GM21423 (cell line): ENCODE data around the gene XPO5.
"Not testable (repeated sequence)": the region's sequence is repeated elsewhere in the genome, so short reads cannot be mapped to it uniquely, and the experiment has no call there.

ENCODE experiments used
- ATAC-seq: cut with Tn5 transposase; IDR thresholded peaks from one replicate; pipeline ENCODE4 v1.9.1; 2021; ENCODE audit warnings: mild to moderate bottlenecking, moderate library complexity; ENCODE audit not compliant: unreplicated experiment

The XPO5 gene

GRCh38 chr6:43499028-43499815 is 76.6 kb downstream of the XPO5 start:
- no peak for ATAC-seq

GRCh38 chr6:43498291-43498690 is 77.5 kb downstream of the XPO5 start:
- not testable (repeated sequence) for ATAC-seq

- ATAC-seq: no peak
These were observed 78.1 kb downstream of the XPO5 start for GRCh38 chr6:43497689-43498088.

GRCh38 chr6:43497129-43497396 is 78.8 kb downstream of the XPO5 start:
- no peak for ATAC-seq

GRCh38 chr6:43496370-43497128 is 79.3 kb downstream of the XPO5 start:
- ATAC-seq: no peak

- no peak for ATAC-seq
These were observed 80.4 kb downstream of the XPO5 start for GRCh38 chr6:43495409-43495941.

GRCh38 chr6:43494766-43495165 is 81.1 kb downstream of the XPO5 start:
- ATAC-seq: no peak

- ATAC-seq: no peak
These were observed 81.5 kb downstream of the XPO5 start for GRCh38 chr6:43494321-43494720.

- ATAC-seq: no peak
These were observed 82.0 kb downstream of the XPO5 start for GRCh38 chr6:43493833-43494232.

- no peak for ATAC-seq
These were observed 82.6 kb downstream of the XPO5 start for GRCh38 chr6:43493230-43493629.

GRCh38 chr6:43492673-43493072 is 83.2 kb downstream of the XPO5 start:
- ATAC-seq: no peak

- ATAC-seq: no peak
These were observed 83.8 kb downstream of the XPO5 start for GRCh38 chr6:43491750-43492661.

- no peak for ATAC-seq
These were observed 85.3 kb downstream of the XPO5 start for GRCh38 chr6:43490523-43490939.

- ATAC-seq: no peak
These were observed 86.4 kb downstream of the XPO5 start for GRCh38 chr6:43489277-43490072.

- ATAC-seq: no peak
These were observed 87.1 kb downstream of the XPO5 start for GRCh38 chr6:43488667-43489276.

GRCh38 chr6:43481591-43482236 is 94.1 kb downstream of the XPO5 start:
- ATAC-seq: no peak

GRCh38 chr6:43481075-43481474 is 94.8 kb downstream of the XPO5 start:
- ATAC-seq: no peak

GRCh38 chr6:43478008-43478372 is 97.8 kb downstream of the XPO5 start:
- no peak for ATAC-seq

GRCh38 chr6:43477235-43478007 is 98.4 kb downstream of the XPO5 start, which contains the start of gene TJAP1:
TJAP1 (plus strand) TSS chr6:43477570; CDS start chr6:43499002, 21,432 bp downstream.
- peak; percentile 94 for ATAC-seq
